K562 (cell line): ENCODE measurements around the gene SLC8A1. TPM values are rescaled to one million over a fixed set of nuclear protein-coding genes. Genes with fewer than 3 reads are reported as not detected.

Experiments used
- ATAC-seq: fragments of 200-7000 bp; cut with Tn5 transposase; 3 replicates; pipeline ENCODE4 v1.9.1; 2020; ENCODE audit warnings: moderate library complexity
- BruUV-seq: library from RNA; stranded (reverse); fragments of 400-500 nt; replicated peaks from 2 replicates; lab custom pipeline; 2021; lab: Mats Ljungman, UMichigan
- CTCF ChIA-PET: fragments of 300-600 bp; formaldehyde crosslinking; extraction: SDS; loops from one replicate; lab custom pipeline; 2021; ENCODE audit warnings: low intra/inter-chr PET ratio; lab: Yijun Ruan, JAX
- POLR2A ChIA-PET: fragments of 300-600, 350-650 bp; sonication (Branson Sonifier 250); formaldehyde crosslinking; extraction: SDS; loops from one replicate; lab custom pipeline; 2021; ENCODE audit warnings: antibody characterized with exemption, inconsistent platforms; lab: Yijun Ruan, JAX
- DNase-seq, 4 experiments: peaks; one replicate each; pipeline versions ENCODE4 v3.0.0 to v3.0.0-alpha.2; 2011 to 2018; ENCODE audit warnings: low spot score in 3 of 4, mixed read lengths in 3 of 4; ENCODE audit errors: extremely low read depth in 1 of 4
- FAIRE-seq: peaks from 2 replicates; lab custom pipeline; 2011; peaks lifted over from hg19 to GRCh38; lab: Jason Lieb, UNC
- H2AFZ ChIP-seq: 2 replicates; pipeline ENCODE4 v1.6.0; 2011; ENCODE audit warnings: low read depth, low read length, control low read depth, inconsistent platforms
- H3K27ac ChIP-seq: fragments of 200-600 bp; 3 replicates; pipeline ENCODE4 v1.8.0; 2011; ENCODE audit warnings: low read depth, mild to moderate bottlenecking, control low read depth, inconsistent platforms, low read length, moderate library complexity, mixed read lengths; ENCODE audit errors: extremely low read depth
- H3K27me3 ChIP-seq, 2 experiments: fragments of 300-600 bp in 1 of 2; 2 replicates in 1 of 2; 3 replicates in 1 of 2; pipeline versions ENCODE4 v1.6.0 to v1.8.0; 2011; ENCODE audit warnings: inconsistent platforms in 2 of 2, low read length in 2 of 2, mild to moderate bottlenecking in 1 of 2, mixed read lengths in 1 of 2, moderate library complexity in 1 of 2; ENCODE audit not compliant: control insufficient read depth in 2 of 2, insufficient read depth in 2 of 2
- H3K36me3 ChIP-seq: fragments of 300-600 bp; 3 replicates; pipeline ENCODE4 v1.8.0; 2011; ENCODE audit warnings: mild to moderate bottlenecking, low read length, inconsistent platforms; ENCODE audit not compliant: control insufficient read depth, insufficient read depth
- H3K4me1 ChIP-seq, 2 experiments: fragments of 200-600 bp in 1 of 2; replicated peaks in 1 of 2; 2 replicates in 1 of 2; 3 replicates in 1 of 2; pipeline versions ENCODE4 v1.5.1 to v1.8.0; 2011; ENCODE audit warnings: inconsistent platforms in 2 of 2, low read length in 2 of 2, mild to moderate bottlenecking in 1 of 2, mixed read lengths in 1 of 2, moderate library complexity in 1 of 2; ENCODE audit not compliant: control insufficient read depth in 2 of 2, insufficient read depth in 2 of 2
- H3K4me2 ChIP-seq: 2 replicates; pipeline ENCODE4 v1.6.1; 2011; ENCODE audit warnings: low read length, control low read depth, inconsistent platforms, mixed read lengths; ENCODE audit not compliant: insufficient read depth
- H3K4me3 ChIP-seq: fragments of 200-600 bp; sonication (generic), shearing (Covaris generic); 2 replicates; pipeline ENCODE4 v1.5.1; 2016; ENCODE audit warnings: control low read depth, inconsistent platforms
- H3K79me2 ChIP-seq: fragments of 200-600 bp; 3 replicates; pipeline ENCODE4 v1.8.0; 2011; ENCODE audit warnings: low read length, inconsistent platforms; ENCODE audit not compliant: control insufficient read depth, insufficient read depth
- H3K9ac ChIP-seq, 2 experiments: 2 replicates each; pipeline versions ENCODE4 v1.6.0 to v1.6.1; 2011; ENCODE audit warnings: low read depth in 2 of 2, low read length in 2 of 2, control low read depth in 1 of 2, inconsistent platforms in 1 of 2, mild to moderate bottlenecking in 1 of 2, mixed read lengths in 1 of 2; ENCODE audit not compliant: insufficient read depth in 1 of 2
- H3K9me1 ChIP-seq: one replicate; pipeline ENCODE4 v1.6.0; 2011; ENCODE audit warnings: inconsistent platforms, mild to moderate bottlenecking, low read length, moderate library complexity; ENCODE audit not compliant: control insufficient read depth, insufficient read depth
- H3K9me3 ChIP-seq: replicated peaks from 2 replicates; pipeline ENCODE4 v1.5.1; 2011; ENCODE audit warnings: low read depth, low read length, inconsistent platforms; ENCODE audit not compliant: control insufficient read depth, insufficient read depth
- H4K20me1 ChIP-seq: replicated peaks from 2 replicates; pipeline ENCODE4 v1.6.1; 2011; ENCODE audit warnings: low read length, inconsistent platforms, mixed read lengths; ENCODE audit not compliant: control insufficient read depth, insufficient read depth
- AFF4 ChIP-seq: sonication (generic); formaldehyde crosslinking; IDR thresholded peaks from 2 replicates; pipeline ENCODE4 v1.8.0; 2023; ENCODE audit warnings: mild to moderate bottlenecking, missing genetic modification reagents
- ARNT ChIP-seq, 2 experiments: fragments of 450-650 bp; IDR thresholded peaks; 2 replicates each; pipeline ENCODE4 v1.6.1; 2016; ENCODE audit warnings: mild to moderate bottlenecking in 1 of 2
- CHD4 ChIP-seq: fragments of 200-600 bp; sonication (generic); IDR thresholded peaks from 3 replicates; pipeline ENCODE4 v1.6.1; 2012; ENCODE audit warnings: low read depth, mild to moderate bottlenecking, mixed read lengths, low read length, inconsistent platforms; ENCODE audit not compliant: insufficient read depth, insufficient replicate concordance, poor library complexity, severe bottlenecking
- CTCF ChIP-seq, 3 experiments: IDR thresholded peaks in 2 of 3; conservative IDR thresholded peaks in 1 of 3; 2 replicates each; pipeline ENCODE4 v1.5.1; 2011 to 2012; ENCODE audit warnings: low read length in 3 of 3, mild to moderate bottlenecking in 3 of 3, control low read depth in 2 of 3, improper control_type of control experiment in 1 of 3, inconsistent platforms in 1 of 3, low read depth in 1 of 3, mixed read lengths in 1 of 3, moderate library complexity in 1 of 3; ENCODE audit not compliant: insufficient read depth in 2 of 3
- GTF2B ChIP-seq: IDR thresholded peaks from 2 replicates; pipeline ENCODE4 v1.6.1; 2011; ENCODE audit not compliant: insufficient read length; ENCODE audit errors: extremely low read depth
- NFRKB ChIP-seq: fragments of 450-650 bp; IDR thresholded peaks from 2 replicates; pipeline ENCODE4 v1.6.1; 2016; ENCODE audit warnings: low read depth
- POLR2A ChIP-seq: fragments of 450-650 bp; conservative IDR thresholded peaks from 2 replicates; pipeline ENCODE4 v1.6.1; 2016
- POLR2H ChIP-seq: IDR thresholded peaks from 2 replicates; pipeline ENCODE4 v1.6.1; 2016; ENCODE audit warnings: missing genetic modification characterization, low read depth, mild to moderate bottlenecking, control low read depth, missing compliant biosample characterization, moderate library complexity
- SREBF2 ChIP-seq: sonication (generic); formaldehyde crosslinking; IDR thresholded peaks from 2 replicates; pipeline ENCODE4 v1.4.0; 2020; ENCODE audit warnings: mild to moderate bottlenecking, missing genetic modification reagents
- THAP12 ChIP-seq: fragments of 250-450 bp; sonication (Bioruptor Pico); IDR thresholded peaks from 2 replicates; pipeline ENCODE4 v1.9.0; 2021; ENCODE audit warnings: mild to moderate bottlenecking, inconsistent platforms
- THRB ChIP-seq: fragments of 450-650 bp; formaldehyde crosslinking; conservative IDR thresholded peaks from 2 replicates; pipeline ENCODE4 v1.4.0; 2022; ENCODE audit warnings: mild to moderate bottlenecking, missing genetic modification characterization
- ZNF707 ChIP-seq: fragments of 250-450 bp; sonication (Bioruptor Pico); conservative IDR thresholded peaks from 2 replicates; pipeline ENCODE4 v1.8.0; 2022; ENCODE audit warnings: inconsistent platforms, mild to moderate bottlenecking, moderate library complexity
- ZSCAN32 ChIP-seq: fragments of 450-650 bp; formaldehyde crosslinking; IDR thresholded peaks from 2 replicates; pipeline ENCODE4 v1.4.0; 2020; ENCODE audit warnings: mild to moderate bottlenecking, moderate library complexity
- WGBS: fragments of 100-300 bp; shearing (Covaris generic); methylation state at CpG from one replicate; pipeline ENCODE4 v1.1.6; 2016; ENCODE audit warnings: low coverage, mixed read lengths; ENCODE audit not compliant: insufficient coverage; ENCODE audit errors: missing lambda C conversion rate; 5-methylcytosine and 5-hydroxymethylcytosine counted together
- in situ Hi-C: fragments of 300-500 bp; cut with MboI; formaldehyde crosslinking; loops from 4 replicates; pipeline ENCODE4 v1.15.0; 2018; ENCODE audit warnings: inconsistent platforms, mixed read lengths
- intact Hi-C: fragments of 100-400 bp; cut with micrococcal nuclease; formaldehyde crosslinking; loops from 2 replicates; pipeline ENCODE4 v1.14.2; 2022
- polyA plus RNA-seq, 8 experiments: library from polyadenylated mRNA; depleted of rRNA in 4 of 8; stranded (reverse) in 5 of 8; unstranded in 3 of 8; fragments of >200 nt; fragmentation: Nextera tagmentation in 2 of 8; fragmentation: Illumina TruSeq in 1 of 8; extraction: Ambion mirVana in 2 of 8; extraction: Trizol in 1 of 8; gene quantifications; 2 replicates each; pipeline versions ENCODE4 v1.2.1 to v1.2.3, GENCODE V29; 2011 to 2014; ENCODE audit warnings: inconsistent platforms in 1 of 8, missing spikeins in 1 of 8
- total RNA-seq, 7 experiments: library from RNA; depleted of rRNA in 6 of 7; stranded (reverse); fragments of >200 nt in 6 of 7; fragmentation: Illumina TruSeq in 2 of 7; extraction: Trizol in 2 of 7; gene quantifications; 2 replicates each; pipeline versions ENCODE4 v1.2.1 to v1.2.3, GENCODE V29; 2011 to 2021; ENCODE audit warnings: low replicate concordance in 1 of 7

Gene SLC8A1
- total and polyA plus RNA-seq, 9 of the 15 experiments (the other 6 are each of a cell fraction or from before 2014, with no cell fraction given) = not detected

GRCh38 chr2:40380721-40381120 is 71.2 kb downstream of the SLC8A1 start:
- no peak for FAIRE-seq
- ATAC-seq = no peak
- H3K9me3 ChIP-seq = no peaks in the 10 kb centered on the region
- no peaks in the 10 kb centered on the region for H3K4me1 ChIP-seq
- ChIA-PET POLR2A (no interaction called here), CTCF (no interaction called here)
- no peak overlapping the region for H3K4me3 ChIP-seq
- no peak overlapping the region for H3K4me2 ChIP-seq
- no peaks in the 10 kb centered on the region for H3K27me3 ChIP-seq
- H3K27ac ChIP-seq = no peak overlapping the region
- no peaks in the 10 kb centered on the region for H3K9me1 ChIP-seq
- DNase-seq = no peak
- no peak overlapping the region for H2AFZ ChIP-seq
- no TSS peak for BruUV-seq
- WGBS = 0% methylated on average over 2 of the region's 2 CpGs
- no peaks in the 10 kb centered on the region for H3K36me3 ChIP-seq
- no peaks in the 10 kb centered on the region for H3K79me2 ChIP-seq
- intact Hi-C loops = no loop called here
- no peak overlapping the region for H3K9ac ChIP-seq
- no peaks in the 10 kb centered on the region for H4K20me1 ChIP-seq
- in situ Hi-C loops = no loop called here
- TF ChIP-seq AFF4 (CRISPR knock-in tag) = no peak
- TF ChIP-seq THAP12 (CRISPR knock-in tag) = no peak
- no peak for TF ChIP-seq POLR2H (tag)
- TF ChIP-seq THRB (CRISPR knock-in tag) = no peak
- no peak for TF ChIP-seq ZSCAN32 (CRISPR knock-in tag)
- TF ChIP-seq ARNT (IDR thresholded peaks at IDR 0.05) = no peak
- TF ChIP-seq ZNF707 (CRISPR knock-in tag) = no peak
- TF ChIP-seq CTCF (IDR thresholded peaks at IDR 0.05 in 2 of 3, conservative IDR thresholded peaks at IDR 0.05 in 1 of 3; ENCODE audit: insufficient read depth in 2 of 3, low read depth in 1 of 3, low read length in 3 of 3) = no peak
- TF ChIP-seq POLR2A = no peak
- TF ChIP-seq NFRKB = no peak
- no peak for TF ChIP-seq SREBF2
- TF ChIP-seq CHD4 = no peak
- TF ChIP-seq GTF2B = no peak
